Liver (tissue), 9 donors: Measurements from ENCODE around the gene LTBP4. TPM values are rescaled to one million over a fixed set of nuclear protein-coding genes. Genes with fewer than 3 reads are reported as not detected.

Experiments
- DNase-seq: peaks from one replicate; pipeline ENCODE4 v3.0.0-alpha.2; 2017; ENCODE audit warnings: low spot score
- H3K27ac ChIP-seq, 2 donors: one replicate each; pipeline ENCODE4 v1.7.0; 2013; ENCODE audit warnings: inconsistent platforms in 2 of 2, low read length in 2 of 2, control low read depth in 1 of 2, low read depth in 1 of 2, mild to moderate bottlenecking in 1 of 2
- H3K27me3 ChIP-seq, 4 donors: one replicate each; pipeline versions ENCODE4 v1.6.1 to v1.7.0; 2013; ENCODE audit warnings: low read length in 3 of 4, inconsistent platforms in 1 of 4, mild to moderate bottlenecking in 1 of 4, moderate library complexity in 1 of 4; ENCODE audit not compliant: control insufficient read depth in 4 of 4, insufficient read depth in 4 of 4
- H3K36me3 ChIP-seq, 4 donors: one replicate each; pipeline versions ENCODE4 v1.6.1 to v1.7.0; 2013; ENCODE audit warnings: low read length in 3 of 4, mild to moderate bottlenecking in 3 of 4, low read depth in 1 of 4, moderate library complexity in 1 of 4; ENCODE audit not compliant: control insufficient read depth in 4 of 4, insufficient read depth in 3 of 4
- H3K4me1 ChIP-seq, 4 donors: one replicate each; pipeline versions ENCODE4 v1.6.1 to v1.7.0; 2013; ENCODE audit warnings: low read length in 3 of 4, mild to moderate bottlenecking in 3 of 4, moderate library complexity in 1 of 4; ENCODE audit not compliant: control insufficient read depth in 4 of 4, insufficient read depth in 4 of 4
- H3K4me3 ChIP-seq, 3 donors: one replicate each; pipeline versions ENCODE4 v1.6.1 to v1.7.0; 2013; ENCODE audit warnings: low read length in 3 of 3, control low read depth in 1 of 3, low read depth in 1 of 3, mild to moderate bottlenecking in 1 of 3
- H3K9ac ChIP-seq, 2 donors: one replicate each; pipeline ENCODE4 v1.7.0; 2013; ENCODE audit warnings: low read length in 2 of 2, mild to moderate bottlenecking in 2 of 2, moderate library complexity in 2 of 2, control low read depth in 1 of 2, low read depth in 1 of 2
- H3K9me3 ChIP-seq, 4 donors: one replicate each; pipeline versions ENCODE4 v1.6.1 to v1.7.0; 2013; ENCODE audit warnings: low read length in 3 of 4; ENCODE audit not compliant: control insufficient read depth in 4 of 4
- EGR1 ChIP-seq, 2 donors: IDR thresholded peaks; 2 replicates each; pipeline ENCODE4 v1.6.1; 2016 to 2018; ENCODE audit warnings: antibody characterized with exemption in 2 of 2, low read depth in 2 of 2
- FOXA1 ChIP-seq: IDR thresholded peaks from 2 replicates; pipeline ENCODE4 v1.6.1; 2016; ENCODE audit warnings: antibody characterized with exemption
- FOXA2 ChIP-seq: IDR thresholded peaks from 2 replicates; pipeline ENCODE4 v1.6.1; 2016; ENCODE audit warnings: antibody characterized with exemption
- GABPA ChIP-seq, 2 donors: IDR thresholded peaks in 1 of 2; conservative IDR thresholded peaks in 1 of 2; 2 replicates each; pipeline ENCODE4 v1.6.1; 2016; ENCODE audit warnings: antibody characterized with exemption in 2 of 2, mild to moderate bottlenecking in 1 of 2, moderate library complexity in 1 of 2
- HNF4A ChIP-seq, 2 donors: conservative IDR thresholded peaks; 2 replicates each; pipeline ENCODE4 v1.6.1; 2016; ENCODE audit warnings: antibody characterized with exemption in 2 of 2, mild to moderate bottlenecking in 2 of 2
- HNF4G ChIP-seq: IDR thresholded peaks from 2 replicates; pipeline ENCODE4 v1.6.1; 2016; ENCODE audit warnings: antibody characterized with exemption
- JUND ChIP-seq, 2 donors: IDR thresholded peaks; 2 replicates each; pipeline ENCODE4 v1.6.1; 2016; ENCODE audit warnings: antibody characterized with exemption in 2 of 2
- NR2F2 ChIP-seq: IDR thresholded peaks from 2 replicates; pipeline ENCODE4 v1.6.1; 2016; ENCODE audit warnings: antibody characterized with exemption
- RAD21 ChIP-seq, 2 donors: IDR thresholded peaks; 2 replicates each; pipeline ENCODE4 v1.6.1; 2016; ENCODE audit warnings: antibody characterized with exemption in 2 of 2, mild to moderate bottlenecking in 2 of 2
- RXRA ChIP-seq, 2 donors: IDR thresholded peaks; 2 replicates each; pipeline ENCODE4 v1.6.1; 2017 to 2018; ENCODE audit warnings: antibody characterized with exemption in 2 of 2, mild to moderate bottlenecking in 1 of 2
- SP1 ChIP-seq: IDR thresholded peaks from 2 replicates; pipeline ENCODE4 v1.6.1; 2018; ENCODE audit warnings: antibody characterized with exemption, mild to moderate bottlenecking
- TAF1 ChIP-seq: conservative IDR thresholded peaks from 2 replicates; pipeline ENCODE4 v1.6.1; 2016; ENCODE audit warnings: antibody characterized with exemption, mild to moderate bottlenecking
- YY1 ChIP-seq: IDR thresholded peaks from 2 replicates; pipeline ENCODE4 v1.6.1; 2016; ENCODE audit warnings: antibody characterized with exemption, mild to moderate bottlenecking
- WGBS: extraction: QIAGEN DNeasy Blood & Tissue Kit; methylation state at CpG from one replicate; pipeline ENCODE4 v1.1.7; 2013; 5-methylcytosine and 5-hydroxymethylcytosine counted together
- polyA plus RNA-seq, 2 donors: library from polyadenylated mRNA; stranded (reverse) in 1 of 2; unstranded in 1 of 2; fragments of 200-250 nt in 1 of 2; fragments of >200 nt in 1 of 2; fragmentation: Nextera tagmentation in 1 of 2; extraction: Ambion mirVana in 1 of 2; gene quantifications; one replicate each; pipeline versions ENCODE4 v1.2.1 to v1.2.3, GENCODE V29; 2013 to 2015
- total RNA-seq, 2 donors: library from RNA; depleted of rRNA; stranded (reverse); fragments of >200 nt; gene quantifications; one replicate each; pipeline ENCODE4 v1.2.3, GENCODE V29; 2014
- TF ChIP-seq, protein P1 (sequence below): fragments of 150-350 bp; IDR thresholded peaks from 2 replicates; pipeline ENCODE4 v1.5.1; 2017; ENCODE audit warnings: improper control_type of control experiment, low read depth, low read length; ENCODE audit not compliant: missing input control
- TF ChIP-seq, protein P2 (sequence below): IDR thresholded peaks from 2 replicates; pipeline ENCODE4 v1.6.1; 2016; ENCODE audit warnings: antibody characterized with exemption
- TF ChIP-seq, protein P3 (sequence below): IDR thresholded peaks from 2 replicates; pipeline ENCODE4 v1.6.1; 2016; ENCODE audit warnings: antibody characterized with exemption
- TF ChIP-seq, protein P4 (sequence below): IDR thresholded peaks from 2 replicates; pipeline ENCODE4 v1.6.1; 2016; ENCODE audit warnings: antibody characterized with exemption, mild to moderate bottlenecking
- TF ChIP-seq, protein P5 (sequence below): IDR thresholded peaks from 2 replicates; pipeline ENCODE4 v1.6.1; 2016; ENCODE audit warnings: antibody characterized with exemption
- donor health status: healthy.
- donor health status: healthy.
- donor health status: healthy.
- donor health status: healthy.
- donor health status: healthy.

Gene LTBP4
- total and polyA plus RNA-seq, 4 donors: 9.6 to 28.7 (median 17.8) TPM

DNA sequence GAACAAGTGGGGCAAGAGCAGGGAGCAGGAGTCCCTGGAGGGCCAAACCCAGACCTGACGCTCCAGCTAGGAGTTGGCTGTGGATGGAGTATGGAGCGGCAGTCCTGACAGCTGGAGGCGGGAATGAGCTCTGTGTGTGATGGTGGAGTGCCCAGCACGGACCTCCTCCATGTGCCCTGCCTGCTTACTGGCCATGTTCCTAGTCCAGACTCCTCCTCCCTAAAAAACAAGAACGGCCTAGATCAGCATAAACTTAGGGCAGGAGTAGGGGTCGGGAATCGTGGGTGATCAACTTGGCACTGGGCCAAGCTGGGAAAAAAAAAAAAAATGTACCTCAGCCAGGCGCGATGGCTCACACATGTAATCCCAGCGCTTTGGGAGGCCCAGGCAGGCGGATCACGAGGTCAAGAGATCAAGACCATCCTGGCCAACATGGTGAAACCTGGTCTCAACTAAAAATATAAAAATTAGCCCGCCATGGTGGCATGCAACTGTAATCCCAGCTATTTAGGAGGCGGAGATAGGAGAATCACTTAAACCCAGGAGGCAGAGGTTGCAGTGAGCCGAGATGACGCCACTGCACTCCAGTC lies 29.5 kb downstream of the LTBP4 start:
- 74% methylated on average over 16 of the region's 16 CpGs for WGBS
- H3K4me1 ChIP-seq: no peaks in the 10 kb centered on the region
- no peak overlapping the region for H3K9ac ChIP-seq
- TF ChIP-seq, protein P1, sequence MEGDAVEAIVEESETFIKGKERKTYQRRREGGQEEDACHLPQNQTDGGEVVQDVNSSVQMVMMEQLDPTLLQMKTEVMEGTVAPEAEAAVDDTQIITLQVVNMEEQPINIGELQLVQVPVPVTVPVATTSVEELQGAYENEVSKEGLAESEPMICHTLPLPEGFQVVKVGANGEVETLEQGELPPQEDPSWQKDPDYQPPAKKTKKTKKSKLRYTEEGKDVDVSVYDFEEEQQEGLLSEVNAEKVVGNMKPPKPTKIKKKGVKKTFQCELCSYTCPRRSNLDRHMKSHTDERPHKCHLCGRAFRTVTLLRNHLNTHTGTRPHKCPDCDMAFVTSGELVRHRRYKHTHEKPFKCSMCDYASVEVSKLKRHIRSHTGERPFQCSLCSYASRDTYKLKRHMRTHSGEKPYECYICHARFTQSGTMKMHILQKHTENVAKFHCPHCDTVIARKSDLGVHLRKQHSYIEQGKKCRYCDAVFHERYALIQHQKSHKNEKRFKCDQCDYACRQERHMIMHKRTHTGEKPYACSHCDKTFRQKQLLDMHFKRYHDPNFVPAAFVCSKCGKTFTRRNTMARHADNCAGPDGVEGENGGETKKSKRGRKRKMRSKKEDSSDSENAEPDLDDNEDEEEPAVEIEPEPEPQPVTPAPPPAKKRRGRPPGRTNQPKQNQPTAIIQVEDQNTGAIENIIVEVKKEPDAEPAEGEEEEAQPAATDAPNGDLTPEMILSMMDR: no peak
- TF ChIP-seq EGR1 (IDR thresholded peaks at IDR 0.05; ENCODE audit: low read depth in 2 of 2): no peak
- no peak for TF ChIP-seq JUND (IDR thresholded peaks at IDR 0.05)
- no peak for TF ChIP-seq RXRA (IDR thresholded peaks at IDR 0.05)
- TF ChIP-seq, protein P2, sequence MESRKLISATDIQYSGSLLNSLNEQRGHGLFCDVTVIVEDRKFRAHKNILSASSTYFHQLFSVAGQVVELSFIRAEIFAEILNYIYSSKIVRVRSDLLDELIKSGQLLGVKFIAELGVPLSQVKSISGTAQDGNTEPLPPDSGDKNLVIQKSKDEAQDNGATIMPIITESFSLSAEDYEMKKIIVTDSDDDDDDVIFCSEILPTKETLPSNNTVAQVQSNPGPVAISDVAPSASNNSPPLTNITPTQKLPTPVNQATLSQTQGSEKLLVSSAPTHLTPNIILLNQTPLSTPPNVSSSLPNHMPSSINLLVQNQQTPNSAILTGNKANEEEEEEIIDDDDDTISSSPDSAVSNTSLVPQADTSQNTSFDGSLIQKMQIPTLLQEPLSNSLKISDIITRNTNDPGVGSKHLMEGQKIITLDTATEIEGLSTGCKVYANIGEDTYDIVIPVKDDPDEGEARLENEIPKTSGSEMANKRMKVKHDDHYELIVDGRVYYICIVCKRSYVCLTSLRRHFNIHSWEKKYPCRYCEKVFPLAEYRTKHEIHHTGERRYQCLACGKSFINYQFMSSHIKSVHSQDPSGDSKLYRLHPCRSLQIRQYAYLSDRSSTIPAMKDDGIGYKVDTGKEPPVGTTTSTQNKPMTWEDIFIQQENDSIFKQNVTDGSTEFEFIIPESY: no peak
- no peak for TF ChIP-seq HNF4G
- TF ChIP-seq, protein P3, sequence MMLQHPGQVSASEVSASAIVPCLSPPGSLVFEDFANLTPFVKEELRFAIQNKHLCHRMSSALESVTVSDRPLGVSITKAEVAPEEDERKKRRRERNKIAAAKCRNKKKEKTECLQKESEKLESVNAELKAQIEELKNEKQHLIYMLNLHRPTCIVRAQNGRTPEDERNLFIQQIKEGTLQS: no peak
- TF ChIP-seq SP1: no peak
- no peak for TF ChIP-seq HNF4A (conservative IDR thresholded peaks at IDR 0.05)
- TF ChIP-seq FOXA1: no peak
- no peak for TF ChIP-seq NR2F2
- TF ChIP-seq, protein P4, sequence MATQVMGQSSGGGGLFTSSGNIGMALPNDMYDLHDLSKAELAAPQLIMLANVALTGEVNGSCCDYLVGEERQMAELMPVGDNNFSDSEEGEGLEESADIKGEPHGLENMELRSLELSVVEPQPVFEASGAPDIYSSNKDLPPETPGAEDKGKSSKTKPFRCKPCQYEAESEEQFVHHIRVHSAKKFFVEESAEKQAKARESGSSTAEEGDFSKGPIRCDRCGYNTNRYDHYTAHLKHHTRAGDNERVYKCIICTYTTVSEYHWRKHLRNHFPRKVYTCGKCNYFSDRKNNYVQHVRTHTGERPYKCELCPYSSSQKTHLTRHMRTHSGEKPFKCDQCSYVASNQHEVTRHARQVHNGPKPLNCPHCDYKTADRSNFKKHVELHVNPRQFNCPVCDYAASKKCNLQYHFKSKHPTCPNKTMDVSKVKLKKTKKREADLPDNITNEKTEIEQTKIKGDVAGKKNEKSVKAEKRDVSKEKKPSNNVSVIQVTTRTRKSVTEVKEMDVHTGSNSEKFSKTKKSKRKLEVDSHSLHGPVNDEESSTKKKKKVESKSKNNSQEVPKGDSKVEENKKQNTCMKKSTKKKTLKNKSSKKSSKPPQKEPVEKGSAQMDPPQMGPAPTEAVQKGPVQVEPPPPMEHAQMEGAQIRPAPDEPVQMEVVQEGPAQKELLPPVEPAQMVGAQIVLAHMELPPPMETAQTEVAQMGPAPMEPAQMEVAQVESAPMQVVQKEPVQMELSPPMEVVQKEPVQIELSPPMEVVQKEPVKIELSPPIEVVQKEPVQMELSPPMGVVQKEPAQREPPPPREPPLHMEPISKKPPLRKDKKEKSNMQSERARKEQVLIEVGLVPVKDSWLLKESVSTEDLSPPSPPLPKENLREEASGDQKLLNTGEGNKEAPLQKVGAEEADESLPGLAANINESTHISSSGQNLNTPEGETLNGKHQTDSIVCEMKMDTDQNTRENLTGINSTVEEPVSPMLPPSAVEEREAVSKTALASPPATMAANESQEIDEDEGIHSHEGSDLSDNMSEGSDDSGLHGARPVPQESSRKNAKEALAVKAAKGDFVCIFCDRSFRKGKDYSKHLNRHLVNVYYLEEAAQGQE: no peak
- TF ChIP-seq GABPA (IDR thresholded peaks at IDR 0.05 in 1 of 2, conservative IDR thresholded peaks at IDR 0.05 in 1 of 2): no peak
- no peak for TF ChIP-seq RAD21 (IDR thresholded peaks at IDR 0.05)
- TF ChIP-seq, protein P5, sequence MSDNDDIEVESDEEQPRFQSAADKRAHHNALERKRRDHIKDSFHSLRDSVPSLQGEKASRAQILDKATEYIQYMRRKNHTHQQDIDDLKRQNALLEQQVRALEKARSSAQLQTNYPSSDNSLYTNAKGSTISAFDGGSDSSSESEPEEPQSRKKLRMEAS: no peak
- TF ChIP-seq FOXA2: no peak
- TF ChIP-seq TAF1: no peak
- no peak for TF ChIP-seq YY1
- no peaks in the 10 kb centered on the region for H3K9me3 ChIP-seq
- no peaks in the 10 kb centered on the region for H3K36me3 ChIP-seq
- no peak for DNase-seq
- H3K27me3 ChIP-seq: no peaks in the 10 kb centered on the region
- no peak overlapping the region for H3K4me3 ChIP-seq
- H3K27ac ChIP-seq: no peak overlapping the region
